Osteocyte (in vitro differentiated cells): ENCODE results near the gene SH3BP4. TPM values are rescaled to one million over a fixed set of nuclear protein-coding genes. Genes with fewer than 3 reads are reported as not detected.
"Not testable (repeated sequence)": the region's sequence is repeated elsewhere in the genome, so short reads cannot be mapped to it uniquely, and the experiment has no call there.

Experiments used
- DNase-seq: peaks from one replicate; pipeline ENCODE4 v3.0.0; 2021; ENCODE audit warnings: mixed read lengths; ENCODE audit not compliant: unreplicated experiment; ENCODE audit errors: extremely low spot score
- H3K27ac Mint-ChIP-seq: one replicate; pipeline ENCODE4 v1.8.0; 2021; ENCODE audit warnings: mild to moderate bottlenecking, mixed read lengths; ENCODE audit not compliant: unreplicated experiment
- H3K27me3 Mint-ChIP-seq: one replicate; pipeline ENCODE4 v1.8.0; 2021; ENCODE audit warnings: mixed read lengths; ENCODE audit not compliant: unreplicated experiment
- H3K36me3 Mint-ChIP-seq: one replicate; pipeline ENCODE4 v1.8.0; 2021; ENCODE audit warnings: mixed read lengths; ENCODE audit not compliant: unreplicated experiment
- H3K4me1 Mint-ChIP-seq: one replicate; pipeline ENCODE4 v1.8.0; 2021; ENCODE audit warnings: mixed read lengths; ENCODE audit not compliant: unreplicated experiment
- H3K4me3 Mint-ChIP-seq: one replicate; pipeline ENCODE4 v1.8.0; 2021; ENCODE audit warnings: mild to moderate bottlenecking, moderate library complexity, mixed read lengths; ENCODE audit not compliant: unreplicated experiment
- H3K9me3 Mint-ChIP-seq: one replicate; pipeline ENCODE4 v1.8.0; 2021; ENCODE audit warnings: mixed read lengths; ENCODE audit not compliant: unreplicated experiment
- total RNA-seq: library from RNA; stranded (reverse); gene quantifications from 2 replicates; pipeline ENCODE4 v1.2.1, GENCODE V29; 2021
- TF ChIP-seq, protein P1 (sequence below): fragments of 200-600 bp; sonication (generic); IDR thresholded peaks from 2 replicates; pipeline ENCODE4 v1.5.0; 2021; ENCODE audit warnings: antibody characterized with exemption, mild to moderate bottlenecking, moderate library complexity

SH3BP4 gene
- total RNA-seq, 1 donor from 2014 or later: 60.1 TPM

DNA sequence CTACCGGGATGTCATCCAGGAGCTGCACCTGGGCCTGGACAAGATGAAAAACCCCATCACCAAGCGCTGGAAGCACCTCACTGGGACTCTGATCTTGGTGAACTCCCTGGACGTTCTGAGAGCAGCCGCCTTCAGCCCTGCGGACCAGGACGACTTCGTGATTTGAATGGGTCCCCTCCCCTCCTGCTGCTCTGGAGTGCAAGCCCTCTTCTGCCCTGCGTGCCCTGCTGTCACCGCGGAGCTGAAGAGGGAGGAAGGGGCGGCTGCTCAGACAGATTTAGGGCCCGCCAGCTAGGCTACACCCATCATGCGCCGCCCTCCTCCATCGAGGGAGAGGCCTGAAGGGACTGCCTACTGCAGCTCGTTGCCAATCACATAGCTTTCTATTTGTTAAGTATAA lies 101.8 kb downstream of the SH3BP4 start:
- Mint-ChIP-seq H3K27me3 (no peaks in the 10 kb centered on the region), H3K4me3 (no peak overlapping the region), H3K27ac (no peak overlapping the region), H3K9me3 (no peaks in the 10 kb centered on the region), H3K4me1 (peaks cover 33% of the 10 kb centered on the region), H3K36me3 (peaks cover 42% of the 10 kb centered on the region)
- DNase-seq: no peak
- TF ChIP-seq, protein P1, sequence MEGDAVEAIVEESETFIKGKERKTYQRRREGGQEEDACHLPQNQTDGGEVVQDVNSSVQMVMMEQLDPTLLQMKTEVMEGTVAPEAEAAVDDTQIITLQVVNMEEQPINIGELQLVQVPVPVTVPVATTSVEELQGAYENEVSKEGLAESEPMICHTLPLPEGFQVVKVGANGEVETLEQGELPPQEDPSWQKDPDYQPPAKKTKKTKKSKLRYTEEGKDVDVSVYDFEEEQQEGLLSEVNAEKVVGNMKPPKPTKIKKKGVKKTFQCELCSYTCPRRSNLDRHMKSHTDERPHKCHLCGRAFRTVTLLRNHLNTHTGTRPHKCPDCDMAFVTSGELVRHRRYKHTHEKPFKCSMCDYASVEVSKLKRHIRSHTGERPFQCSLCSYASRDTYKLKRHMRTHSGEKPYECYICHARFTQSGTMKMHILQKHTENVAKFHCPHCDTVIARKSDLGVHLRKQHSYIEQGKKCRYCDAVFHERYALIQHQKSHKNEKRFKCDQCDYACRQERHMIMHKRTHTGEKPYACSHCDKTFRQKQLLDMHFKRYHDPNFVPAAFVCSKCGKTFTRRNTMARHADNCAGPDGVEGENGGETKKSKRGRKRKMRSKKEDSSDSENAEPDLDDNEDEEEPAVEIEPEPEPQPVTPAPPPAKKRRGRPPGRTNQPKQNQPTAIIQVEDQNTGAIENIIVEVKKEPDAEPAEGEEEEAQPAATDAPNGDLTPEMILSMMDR: no peak

GRCh38 chr2:235054475-235054874 lies 102.7 kb downstream of the SH3BP4 start:
- H3K9me3 Mint-ChIP-seq: no peaks in the 10 kb centered on the region
- no peaks in the 10 kb centered on the region for H3K27me3 Mint-ChIP-seq
- H3K4me3 Mint-ChIP-seq: no peak overlapping the region
- H3K36me3 Mint-ChIP-seq: peaks cover 39% of the 10 kb centered on the region
- peaks cover 24% of the 10 kb centered on the region for H3K4me1 Mint-ChIP-seq
- TF ChIP-seq, protein P1: no peak
- DNase-seq: no peak
- H3K27ac Mint-ChIP-seq: no peak overlapping the region

GRCh38 chr2:235054919-235055318 lies 103.1 kb downstream of the SH3BP4 start:
- no peak overlapping the region for H3K4me3 Mint-ChIP-seq
- H3K36me3 Mint-ChIP-seq: peaks cover 39% of the 10 kb centered on the region
- H3K27ac Mint-ChIP-seq: no peak overlapping the region
- no peak for DNase-seq
- TF ChIP-seq, protein P1: no peak
- no peaks in the 10 kb centered on the region for H3K9me3 Mint-ChIP-seq
- no peaks in the 10 kb centered on the region for H3K27me3 Mint-ChIP-seq
- peaks cover 20% of the 10 kb centered on the region for H3K4me1 Mint-ChIP-seq

DNA sequence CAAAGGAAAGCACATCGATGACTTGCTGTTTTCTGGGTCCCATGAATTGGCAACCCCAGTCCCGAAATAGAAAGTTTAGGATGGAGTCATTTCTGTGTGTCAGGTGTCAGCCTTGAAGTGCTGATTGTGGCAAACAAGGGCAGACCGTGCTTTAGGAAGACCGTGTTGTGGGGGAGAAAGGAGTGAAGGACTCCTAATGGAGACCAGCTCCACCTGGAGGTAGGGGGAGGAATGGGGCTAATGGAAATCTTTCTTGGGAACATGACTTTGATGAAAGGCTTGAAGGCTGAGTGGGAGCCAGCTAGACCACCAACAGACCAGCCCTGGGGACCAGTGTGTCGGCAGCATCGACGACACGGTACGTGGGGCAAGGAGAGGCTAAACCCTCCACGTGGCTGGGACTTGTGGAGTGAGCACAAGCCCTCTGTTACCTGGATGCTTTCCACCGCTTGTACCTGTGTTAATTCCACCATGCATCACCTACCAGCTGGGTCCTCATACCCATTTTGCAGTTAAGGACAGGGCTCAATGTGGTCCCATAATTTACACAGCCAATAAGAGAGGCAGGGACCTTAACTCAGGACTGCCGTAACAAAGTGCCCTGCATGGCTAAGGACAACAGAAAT lies 104.2 kb downstream of the SH3BP4 start:
- H3K27ac Mint-ChIP-seq: no peak overlapping the region
- H3K27me3 Mint-ChIP-seq: no peaks in the 10 kb centered on the region
- TF ChIP-seq, protein P1: peak; percentile 45
- no peak for DNase-seq
- peaks cover 12% of the 10 kb centered on the region for H3K4me1 Mint-ChIP-seq
- no peak overlapping the region for H3K4me3 Mint-ChIP-seq
- H3K36me3 Mint-ChIP-seq: peaks cover 39% of the 10 kb centered on the region
- no peaks in the 10 kb centered on the region for H3K9me3 Mint-ChIP-seq

DNA sequence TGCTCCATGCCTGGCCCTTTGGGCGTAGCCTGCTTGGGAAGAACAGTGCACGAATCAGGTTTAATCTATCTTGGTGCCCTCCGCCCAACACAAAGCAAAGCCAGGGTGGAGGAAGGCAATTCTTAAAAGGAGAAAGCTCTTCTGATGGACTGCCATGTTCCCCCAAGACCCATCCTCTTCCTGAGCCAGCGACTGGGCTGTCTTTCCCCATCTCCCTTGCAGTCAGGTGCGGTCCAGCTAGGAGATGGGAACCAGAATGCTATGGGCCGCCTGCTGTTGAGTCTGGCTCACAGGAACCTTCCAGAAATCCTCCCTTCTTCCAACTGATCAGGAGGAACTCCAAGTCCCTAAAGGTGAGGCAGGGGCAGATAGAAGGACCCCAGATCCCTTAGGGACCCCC lies 105.0 kb downstream of the SH3BP4 start:
- Mint-ChIP-seq H3K27me3 (no peaks in the 10 kb centered on the region), H3K4me1 (peaks cover 4% of the 10 kb centered on the region), H3K4me3 (no peak overlapping the region), H3K27ac (no peak overlapping the region), H3K36me3 (peaks cover 37% of the 10 kb centered on the region), H3K9me3 (no peaks in the 10 kb centered on the region)
- TF ChIP-seq, protein P1: no peak
- DNase-seq: no peak

DNA sequence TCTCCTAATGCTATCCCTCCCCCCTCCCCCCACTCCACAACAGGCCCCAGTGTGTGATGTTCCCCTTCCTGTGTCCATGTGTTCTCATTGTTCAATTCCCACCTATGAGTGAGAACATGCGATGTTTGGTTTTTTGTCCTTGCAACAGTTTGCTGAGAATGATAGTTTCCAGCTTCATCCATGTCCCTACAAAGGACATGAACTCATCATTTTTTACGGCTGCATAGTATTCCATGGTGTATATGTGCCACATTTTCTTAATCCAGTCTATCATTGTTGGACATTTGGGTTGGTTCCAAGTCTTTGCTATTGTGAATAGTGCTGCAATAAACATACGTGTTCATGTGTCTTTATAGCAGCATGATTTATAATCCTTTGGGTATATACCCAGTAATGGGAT lies 105.8 kb downstream of the SH3BP4 start:
- H3K27ac Mint-ChIP-seq, H3K9me3 Mint-ChIP-seq, H3K4me1 Mint-ChIP-seq, H3K4me3 Mint-ChIP-seq, DNase-seq, H3K27me3 Mint-ChIP-seq: not testable (repeated sequence)
- peaks cover 33% of the 10 kb centered on the region for H3K36me3 Mint-ChIP-seq
